OCI-LY1 (cell line): ENCODE data around the gene CD96.

Experiments
- H2AFZ ChIP-seq: fragments of 200-600 bp; sonication (generic), shearing (Covaris generic); 2 replicates; pipeline ENCODE4 v1.6.0; 2014; ENCODE audit warnings: antibody characterized with exemption, mild to moderate bottlenecking, low read length
- H3F3A ChIP-seq: fragments of 200-600 bp; sonication (generic), shearing (Covaris generic); 2 replicates; pipeline ENCODE4 v1.6.0; 2014; ENCODE audit warnings: mild to moderate bottlenecking, antibody characterized with exemption, low read length, moderate library complexity; ENCODE audit not compliant: insufficient read depth
- H3K27ac ChIP-seq: fragments of 200-600 bp; sonication (generic); 2 replicates; pipeline ENCODE4 v1.5.1; 2014; ENCODE audit warnings: low read length, mixed run types, mild to moderate bottlenecking, low read depth; ENCODE audit not compliant: poor library complexity, severe bottlenecking
- H3K27me3 ChIP-seq: fragments of 200-600 bp; sonication (generic); 2 replicates; pipeline ENCODE4 v1.6.0; 2014; ENCODE audit warnings: antibody characterized with exemption, mild to moderate bottlenecking, low read length, moderate library complexity; ENCODE audit not compliant: insufficient read depth
- H3K36me3 ChIP-seq: fragments of 200-600 bp; sonication (generic); 2 replicates; pipeline ENCODE4 v1.6.1; 2014; ENCODE audit warnings: mild to moderate bottlenecking, antibody characterized with exemption, low read length, moderate library complexity, mixed read lengths; ENCODE audit not compliant: insufficient read depth
- H3K4me1 ChIP-seq: fragments of 200-600 bp; sonication (generic); 2 replicates; pipeline ENCODE4 v1.5.1; 2014; ENCODE audit warnings: mild to moderate bottlenecking, low read length, moderate library complexity; ENCODE audit not compliant: insufficient read depth, severe bottlenecking
- H3K4me2 ChIP-seq: fragments of 200-600 bp; sonication (generic), shearing (Covaris generic); 2 replicates; pipeline ENCODE4 v1.6.1; 2014; ENCODE audit warnings: low read length
- H3K4me3 ChIP-seq: fragments of 200-600 bp; sonication (generic); 2 replicates; pipeline ENCODE4 v1.5.1; 2014; ENCODE audit warnings: low read length, low read depth, mild to moderate bottlenecking, mixed read lengths; ENCODE audit not compliant: poor library complexity, severe bottlenecking
- H3K79me2 ChIP-seq: fragments of 200-600 bp; shearing (Covaris generic); 2 replicates; pipeline ENCODE4 v1.6.1; 2016; ENCODE audit warnings: mixed run types, low read length, mixed read lengths; ENCODE audit not compliant: insufficient read depth
- H3K9ac ChIP-seq: fragments of 200-600 bp; sonication (generic), shearing (Covaris generic); 2 replicates; pipeline ENCODE4 v1.6.1; 2014; ENCODE audit warnings: mild to moderate bottlenecking, low read length, mixed read lengths
- H3K9me2 ChIP-seq: fragments of 200-600 bp; sonication (generic), shearing (Covaris generic); 2 replicates; pipeline ENCODE4 v1.6.1; 2014; ENCODE audit warnings: low read depth, mild to moderate bottlenecking, low read length, mixed read lengths
- H3K9me3 ChIP-seq: fragments of 200-600 bp; shearing (Covaris generic); 2 replicates; pipeline ENCODE4 v1.6.1; 2014; ENCODE audit warnings: low read length, mixed read lengths
- H4K20me1 ChIP-seq: fragments of 200-600 bp; sonication (generic), shearing (Covaris generic); 2 replicates; pipeline ENCODE4 v1.6.0; 2016; ENCODE audit warnings: mild to moderate bottlenecking, low read length; ENCODE audit not compliant: insufficient read depth
- EZH2 ChIP-seq: fragments of 200-600 bp; sonication (generic), shearing (Covaris generic); IDR thresholded peaks from 2 replicates; pipeline ENCODE4 v1.8.0; 2017; ENCODE audit warnings: borderline replicate concordance, mixed run types, mild to moderate bottlenecking, antibody characterized with exemption, low read length, moderate library complexity, mixed read lengths
- TF ChIP-seq, protein P1 (sequence below): fragments of 200-600 bp; sonication (generic), shearing (Covaris generic); IDR thresholded peaks from 2 replicates; pipeline ENCODE4 v1.5.1; 2017; ENCODE audit warnings: mild to moderate bottlenecking, antibody characterized with exemption, low read length, moderate library complexity, mixed read lengths

Gene CD96

DNA sequence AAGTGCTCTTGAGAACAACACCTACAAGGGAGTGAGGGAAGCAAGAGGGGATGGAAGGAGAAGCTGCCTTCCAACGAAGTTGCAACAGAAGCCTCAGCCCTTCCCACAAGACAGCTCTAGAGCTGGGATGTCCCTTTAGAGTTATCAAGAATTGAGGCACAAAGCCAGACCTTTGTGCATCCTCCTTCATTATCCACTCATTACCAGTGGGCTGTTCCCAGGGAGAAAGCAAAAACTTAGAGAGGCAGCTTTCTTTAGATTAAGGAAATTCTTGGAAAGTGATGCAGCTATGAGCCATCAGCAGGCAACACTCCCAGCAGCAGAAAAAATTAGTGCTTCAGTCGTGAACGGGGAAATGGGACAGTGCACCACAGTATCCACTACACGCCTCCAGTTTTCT, 10.6 kb upstream of the CD96 start:
- H4K20me1 ChIP-seq, result no peaks in the 10 kb centered on the region
- no peak overlapping the region for H3K4me3 ChIP-seq
- TF ChIP-seq, protein P1, sequence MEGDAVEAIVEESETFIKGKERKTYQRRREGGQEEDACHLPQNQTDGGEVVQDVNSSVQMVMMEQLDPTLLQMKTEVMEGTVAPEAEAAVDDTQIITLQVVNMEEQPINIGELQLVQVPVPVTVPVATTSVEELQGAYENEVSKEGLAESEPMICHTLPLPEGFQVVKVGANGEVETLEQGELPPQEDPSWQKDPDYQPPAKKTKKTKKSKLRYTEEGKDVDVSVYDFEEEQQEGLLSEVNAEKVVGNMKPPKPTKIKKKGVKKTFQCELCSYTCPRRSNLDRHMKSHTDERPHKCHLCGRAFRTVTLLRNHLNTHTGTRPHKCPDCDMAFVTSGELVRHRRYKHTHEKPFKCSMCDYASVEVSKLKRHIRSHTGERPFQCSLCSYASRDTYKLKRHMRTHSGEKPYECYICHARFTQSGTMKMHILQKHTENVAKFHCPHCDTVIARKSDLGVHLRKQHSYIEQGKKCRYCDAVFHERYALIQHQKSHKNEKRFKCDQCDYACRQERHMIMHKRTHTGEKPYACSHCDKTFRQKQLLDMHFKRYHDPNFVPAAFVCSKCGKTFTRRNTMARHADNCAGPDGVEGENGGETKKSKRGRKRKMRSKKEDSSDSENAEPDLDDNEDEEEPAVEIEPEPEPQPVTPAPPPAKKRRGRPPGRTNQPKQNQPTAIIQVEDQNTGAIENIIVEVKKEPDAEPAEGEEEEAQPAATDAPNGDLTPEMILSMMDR, result no peak
- TF ChIP-seq EZH2, result no peak
- H3K79me2 ChIP-seq, result no peaks in the 10 kb centered on the region
- no peaks in the 10 kb centered on the region for H3K9me2 ChIP-seq
- no peak overlapping the region for H3K4me2 ChIP-seq
- no peaks in the 10 kb centered on the region; the same call in 1 of the 2 replicates for H3F3A ChIP-seq
- H3K27me3 ChIP-seq, result no peaks in the 10 kb centered on the region
- peaks cover 9% of the 10 kb centered on the region for H3K4me1 ChIP-seq
- H3K9me3 ChIP-seq, result no peaks in the 10 kb centered on the region
- H2AFZ ChIP-seq, result no peak overlapping the region
- H3K36me3 ChIP-seq, result no peaks in the 10 kb centered on the region
- H3K27ac ChIP-seq, result no peak overlapping the region
- H3K9ac ChIP-seq, result no peak overlapping the region

DNA sequence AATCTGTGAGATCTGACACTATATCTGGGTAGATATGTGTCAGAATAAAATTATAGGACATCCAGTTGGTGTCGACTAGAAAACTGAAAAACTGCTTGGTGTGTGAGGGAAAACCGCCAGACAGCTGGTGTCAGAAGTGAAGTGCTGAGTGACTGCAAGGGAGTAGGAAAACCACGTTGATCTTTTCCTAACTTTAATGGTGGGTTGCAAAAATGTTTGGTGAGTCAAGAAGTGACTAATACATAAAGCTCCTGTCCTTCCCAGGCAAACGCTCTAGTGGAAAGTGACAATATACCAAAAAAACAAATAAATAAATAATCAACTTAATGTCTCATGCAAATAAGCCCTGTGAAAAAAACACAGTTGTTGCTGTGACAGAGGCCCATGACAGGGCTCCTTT, 7.3 kb upstream of the CD96 start:
- Histone ChIP-seq H2AFZ (no peak overlapping the region), H4K20me1 (no peaks in the 10 kb centered on the region), H3K27ac (no peak overlapping the region), H3K4me3 (no peak overlapping the region), H3K36me3 (no peaks in the 10 kb centered on the region), H3K9me2 (no peaks in the 10 kb centered on the region), H3K9me3 (no peaks in the 10 kb centered on the region), H3K4me2 (no peak overlapping the region), H3K4me1 (peaks cover 22% of the 10 kb centered on the region), H3F3A (no peaks in the 10 kb centered on the region; the same call in 1 of the 2 replicates), H3K79me2 (no peaks in the 10 kb centered on the region), H3K9ac (no peak overlapping the region), H3K27me3 (no peaks in the 10 kb centered on the region)
- TF ChIP-seq EZH2, result no peak
- TF ChIP-seq, protein P1, result no peak

DNA sequence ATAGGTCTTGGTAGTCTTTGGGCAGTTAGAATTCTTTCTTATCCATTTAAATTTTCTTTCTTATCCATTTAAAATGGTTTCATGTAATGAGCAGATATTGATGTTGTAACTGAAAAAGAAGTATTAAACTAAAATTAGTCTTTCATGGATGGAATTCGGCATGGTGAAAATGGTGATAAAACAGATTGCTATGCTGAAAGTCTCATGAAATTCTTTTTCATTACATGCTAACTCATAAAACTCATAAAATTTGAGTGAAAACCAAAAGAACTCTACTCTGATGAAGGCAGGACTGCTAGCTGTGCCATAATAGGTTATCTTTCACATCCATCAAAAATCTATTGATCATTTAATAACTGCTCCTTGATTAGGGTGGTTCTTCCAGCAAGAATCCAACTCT, 3.9 kb upstream of the CD96 start:
- no peaks in the 10 kb centered on the region for H3K9me2 ChIP-seq
- H3K4me3 ChIP-seq, result no peak overlapping the region
- H3K79me2 ChIP-seq, result no peaks in the 10 kb centered on the region
- H3K27ac ChIP-seq, result no peak overlapping the region
- H4K20me1 ChIP-seq, result no peaks in the 10 kb centered on the region
- H3K9me3 ChIP-seq, result no peaks in the 10 kb centered on the region
- TF ChIP-seq, protein P1, result no peak
- TF ChIP-seq EZH2, result no peak
- H3K4me1 ChIP-seq, result peaks cover 53% of the 10 kb centered on the region
- H2AFZ ChIP-seq, result no peak overlapping the region
- no peaks in the 10 kb centered on the region for H3F3A ChIP-seq
- H3K4me2 ChIP-seq, result no peak overlapping the region
- H3K9ac ChIP-seq, result no peak overlapping the region
- no peaks in the 10 kb centered on the region for H3K36me3 ChIP-seq
- H3K27me3 ChIP-seq, result no peaks in the 10 kb centered on the region
